K562 (cell line): Measurements from ENCODE around the gene ITGB2. TPM values are rescaled to one million over a fixed set of nuclear protein-coding genes. Genes with fewer than 3 reads are reported as not detected.

ENCODE experiments used
- CBFA2T2 ChIP-seq: fragments of 450-650 bp; conservative IDR thresholded peaks from 2 replicates; pipeline ENCODE4 v1.6.1; 2017; ENCODE audit warnings: mild to moderate bottlenecking
- PRPF4 ChIP-seq: fragments of 200-400 bp; formaldehyde crosslinking; IDR thresholded peaks from one replicate; pipeline ENCODE4 v1.6.1; 2017; ENCODE audit warnings: low read length, low read depth, mild to moderate bottlenecking; ENCODE audit not compliant: insufficient read depth, poor library complexity, severe bottlenecking
- SMARCE1 ChIP-seq: fragments of 450-650 bp; IDR thresholded peaks from 2 replicates; pipeline ENCODE4 v1.7.1; 2016; ENCODE audit warnings: mild to moderate bottlenecking
- TCF7L2 ChIP-seq: fragments of 150-350 bp; IDR thresholded peaks from 2 replicates; pipeline ENCODE4 v1.6.1; 2016; ENCODE audit warnings: low read depth, mild to moderate bottlenecking, low read length, moderate library complexity
- ZNF695 ChIP-seq: fragments of 450-650 bp; formaldehyde crosslinking; IDR thresholded peaks from 2 replicates; pipeline ENCODE4 v1.4.0; 2020; ENCODE audit warnings: mild to moderate bottlenecking, moderate library complexity
- ZNF785 ChIP-seq: fragments of 250-450 bp; sonication (Bioruptor Pico); IDR thresholded peaks from 2 replicates; pipeline ENCODE4 v1.4.0; 2020; ENCODE audit warnings: mild to moderate bottlenecking
- polyA plus RNA-seq, 8 experiments: library from polyadenylated mRNA; depleted of rRNA in 4 of 8; stranded (reverse) in 5 of 8; unstranded in 3 of 8; fragments of >200 nt; fragmentation: Nextera tagmentation in 2 of 8; fragmentation: Illumina TruSeq in 1 of 8; extraction: Ambion mirVana in 2 of 8; extraction: Trizol in 1 of 8; gene quantifications; 2 replicates each; pipeline versions ENCODE4 v1.2.1 to v1.2.3, GENCODE V29; 2011 to 2014; ENCODE audit warnings: inconsistent platforms in 1 of 8, missing spikeins in 1 of 8
- total RNA-seq, 7 experiments: library from RNA; depleted of rRNA in 6 of 7; stranded (reverse); fragments of >200 nt in 6 of 7; fragmentation: Illumina TruSeq in 2 of 7; extraction: Trizol in 2 of 7; gene quantifications; 2 replicates each; pipeline versions ENCODE4 v1.2.1 to v1.2.3, GENCODE V29; 2011 to 2021; ENCODE audit warnings: low replicate concordance in 1 of 7
- TF ChIP-seq, protein P1 (sequence below), 2 experiments: fragments of 450-650 bp; formaldehyde crosslinking in 1 of 2; IDR thresholded peaks; 2 replicates each; pipeline versions ENCODE4 v1.4.0 to v1.6.1; 2014 to 2020; ENCODE audit warnings: mild to moderate bottlenecking in 2 of 2, borderline replicate concordance in 1 of 2, low read depth in 1 of 2
- TF ChIP-seq, protein P2 (sequence below): fragments of 250-450 bp; sonication (Bioruptor Pico); IDR thresholded peaks from 2 replicates; pipeline ENCODE4 v1.5.0; 2021
- TF ChIP-seq, protein P3 (sequence below): sonication (generic); formaldehyde crosslinking; IDR thresholded peaks from 2 replicates; pipeline ENCODE4 v1.8.1; 2023; ENCODE audit warnings: mild to moderate bottlenecking, missing genetic modification reagents
- TF ChIP-seq, protein P4 (sequence below): sonication (generic); formaldehyde crosslinking; IDR thresholded peaks from 2 replicates; pipeline ENCODE4 v1.8.1; 2022; ENCODE audit warnings: missing genetic modification reagents
- TF ChIP-seq, protein P5 (sequence below): fragments of 450-650 bp; IDR thresholded peaks from 2 replicates; pipeline ENCODE4 v1.6.1; 2018; ENCODE audit not compliant: partially characterized antibody

Gene ITGB2
- total and polyA plus RNA-seq, 9 of the 15 experiments (the other 6 are each of a cell fraction or from before 2014, with no cell fraction given) = 0.07 to 1.3 (median 0.51) TPM; not detected in 2

DNA sequence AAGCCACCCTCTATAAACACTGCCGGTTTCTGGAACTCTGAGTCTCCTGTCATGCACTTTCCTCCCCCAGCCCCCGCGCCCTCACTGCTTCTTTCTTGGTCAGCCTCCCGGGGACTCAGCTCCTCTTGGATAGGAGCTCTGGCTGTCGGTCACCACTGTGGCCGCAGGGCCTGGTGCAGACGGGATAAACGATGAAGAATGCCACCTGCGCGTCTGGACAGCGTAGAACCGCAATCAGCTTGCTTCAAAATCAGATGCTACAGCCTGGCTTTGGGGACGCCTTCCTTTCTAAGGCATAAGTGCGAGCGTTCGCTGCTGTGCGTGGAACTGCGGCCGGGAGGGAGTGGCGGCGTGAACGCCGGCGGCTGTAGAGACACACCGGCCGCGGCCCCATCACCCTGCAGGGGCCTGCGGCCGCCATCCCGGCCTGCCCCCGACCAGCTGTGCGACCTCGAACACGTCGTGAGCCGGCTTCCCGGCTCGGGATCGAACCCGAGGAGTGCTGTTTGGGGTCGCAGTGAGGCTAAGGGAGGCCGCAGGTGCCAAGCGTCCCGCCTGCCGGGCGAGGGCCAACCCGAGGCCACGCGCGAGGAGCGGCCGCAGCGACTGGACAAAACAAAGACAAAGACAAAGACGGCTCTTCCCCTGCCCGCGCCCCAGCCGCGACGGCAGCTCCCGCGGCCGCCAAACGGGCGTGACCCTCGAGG is 47.9 kb downstream of the ITGB2 start (continued):
- TF ChIP-seq, protein P1, sequence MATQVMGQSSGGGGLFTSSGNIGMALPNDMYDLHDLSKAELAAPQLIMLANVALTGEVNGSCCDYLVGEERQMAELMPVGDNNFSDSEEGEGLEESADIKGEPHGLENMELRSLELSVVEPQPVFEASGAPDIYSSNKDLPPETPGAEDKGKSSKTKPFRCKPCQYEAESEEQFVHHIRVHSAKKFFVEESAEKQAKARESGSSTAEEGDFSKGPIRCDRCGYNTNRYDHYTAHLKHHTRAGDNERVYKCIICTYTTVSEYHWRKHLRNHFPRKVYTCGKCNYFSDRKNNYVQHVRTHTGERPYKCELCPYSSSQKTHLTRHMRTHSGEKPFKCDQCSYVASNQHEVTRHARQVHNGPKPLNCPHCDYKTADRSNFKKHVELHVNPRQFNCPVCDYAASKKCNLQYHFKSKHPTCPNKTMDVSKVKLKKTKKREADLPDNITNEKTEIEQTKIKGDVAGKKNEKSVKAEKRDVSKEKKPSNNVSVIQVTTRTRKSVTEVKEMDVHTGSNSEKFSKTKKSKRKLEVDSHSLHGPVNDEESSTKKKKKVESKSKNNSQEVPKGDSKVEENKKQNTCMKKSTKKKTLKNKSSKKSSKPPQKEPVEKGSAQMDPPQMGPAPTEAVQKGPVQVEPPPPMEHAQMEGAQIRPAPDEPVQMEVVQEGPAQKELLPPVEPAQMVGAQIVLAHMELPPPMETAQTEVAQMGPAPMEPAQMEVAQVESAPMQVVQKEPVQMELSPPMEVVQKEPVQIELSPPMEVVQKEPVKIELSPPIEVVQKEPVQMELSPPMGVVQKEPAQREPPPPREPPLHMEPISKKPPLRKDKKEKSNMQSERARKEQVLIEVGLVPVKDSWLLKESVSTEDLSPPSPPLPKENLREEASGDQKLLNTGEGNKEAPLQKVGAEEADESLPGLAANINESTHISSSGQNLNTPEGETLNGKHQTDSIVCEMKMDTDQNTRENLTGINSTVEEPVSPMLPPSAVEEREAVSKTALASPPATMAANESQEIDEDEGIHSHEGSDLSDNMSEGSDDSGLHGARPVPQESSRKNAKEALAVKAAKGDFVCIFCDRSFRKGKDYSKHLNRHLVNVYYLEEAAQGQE (IDR thresholded peaks at IDR 0.05; ENCODE audit: borderline replicate concordance) = no peak
- TF ChIP-seq, protein P1 (CRISPR knock-in tag; IDR thresholded peaks at IDR 0.05; ENCODE audit: low read depth) = no peak
- TF ChIP-seq, protein P2, sequence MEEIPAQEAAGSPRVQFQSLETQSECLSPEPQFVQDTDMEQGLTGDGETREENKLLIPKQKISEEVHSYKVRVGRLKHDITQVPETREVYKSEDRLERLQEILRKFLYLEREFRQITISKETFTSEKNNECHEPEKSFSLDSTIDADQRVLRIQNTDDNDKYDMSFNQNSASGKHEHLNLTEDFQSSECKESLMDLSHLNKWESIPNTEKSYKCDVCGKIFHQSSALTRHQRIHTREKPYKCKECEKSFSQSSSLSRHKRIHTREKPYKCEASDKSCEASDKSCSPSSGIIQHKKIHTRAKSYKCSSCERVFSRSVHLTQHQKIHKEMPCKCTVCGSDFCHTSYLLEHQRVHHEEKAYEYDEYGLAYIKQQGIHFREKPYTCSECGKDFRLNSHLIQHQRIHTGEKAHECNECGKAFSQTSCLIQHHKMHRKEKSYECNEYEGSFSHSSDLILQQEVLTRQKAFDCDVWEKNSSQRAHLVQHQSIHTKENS (CRISPR knock-in tag) = no peak
- TF ChIP-seq, protein P3, sequence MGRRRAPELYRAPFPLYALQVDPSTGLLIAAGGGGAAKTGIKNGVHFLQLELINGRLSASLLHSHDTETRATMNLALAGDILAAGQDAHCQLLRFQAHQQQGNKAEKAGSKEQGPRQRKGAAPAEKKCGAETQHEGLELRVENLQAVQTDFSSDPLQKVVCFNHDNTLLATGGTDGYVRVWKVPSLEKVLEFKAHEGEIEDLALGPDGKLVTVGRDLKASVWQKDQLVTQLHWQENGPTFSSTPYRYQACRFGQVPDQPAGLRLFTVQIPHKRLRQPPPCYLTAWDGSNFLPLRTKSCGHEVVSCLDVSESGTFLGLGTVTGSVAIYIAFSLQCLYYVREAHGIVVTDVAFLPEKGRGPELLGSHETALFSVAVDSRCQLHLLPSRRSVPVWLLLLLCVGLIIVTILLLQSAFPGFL (CRISPR knock-in tag) = no peak
- TF ChIP-seq PRPF4 = no peak
- no peak for TF ChIP-seq ZNF695 (CRISPR knock-in tag)
- TF ChIP-seq, protein P4, sequence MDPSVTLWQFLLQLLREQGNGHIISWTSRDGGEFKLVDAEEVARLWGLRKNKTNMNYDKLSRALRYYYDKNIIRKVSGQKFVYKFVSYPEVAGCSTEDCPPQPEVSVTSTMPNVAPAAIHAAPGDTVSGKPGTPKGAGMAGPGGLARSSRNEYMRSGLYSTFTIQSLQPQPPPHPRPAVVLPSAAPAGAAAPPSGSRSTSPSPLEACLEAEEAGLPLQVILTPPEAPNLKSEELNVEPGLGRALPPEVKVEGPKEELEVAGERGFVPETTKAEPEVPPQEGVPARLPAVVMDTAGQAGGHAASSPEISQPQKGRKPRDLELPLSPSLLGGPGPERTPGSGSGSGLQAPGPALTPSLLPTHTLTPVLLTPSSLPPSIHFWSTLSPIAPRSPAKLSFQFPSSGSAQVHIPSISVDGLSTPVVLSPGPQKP (CRISPR knock-in tag) = no peak
- 0 out of 2 replicates have a peak, but pooled peaks have one; percentile 40 for TF ChIP-seq SMARCE1
- TF ChIP-seq ZNF785 (CRISPR knock-in tag) = no peak
- TF ChIP-seq, protein P5, sequence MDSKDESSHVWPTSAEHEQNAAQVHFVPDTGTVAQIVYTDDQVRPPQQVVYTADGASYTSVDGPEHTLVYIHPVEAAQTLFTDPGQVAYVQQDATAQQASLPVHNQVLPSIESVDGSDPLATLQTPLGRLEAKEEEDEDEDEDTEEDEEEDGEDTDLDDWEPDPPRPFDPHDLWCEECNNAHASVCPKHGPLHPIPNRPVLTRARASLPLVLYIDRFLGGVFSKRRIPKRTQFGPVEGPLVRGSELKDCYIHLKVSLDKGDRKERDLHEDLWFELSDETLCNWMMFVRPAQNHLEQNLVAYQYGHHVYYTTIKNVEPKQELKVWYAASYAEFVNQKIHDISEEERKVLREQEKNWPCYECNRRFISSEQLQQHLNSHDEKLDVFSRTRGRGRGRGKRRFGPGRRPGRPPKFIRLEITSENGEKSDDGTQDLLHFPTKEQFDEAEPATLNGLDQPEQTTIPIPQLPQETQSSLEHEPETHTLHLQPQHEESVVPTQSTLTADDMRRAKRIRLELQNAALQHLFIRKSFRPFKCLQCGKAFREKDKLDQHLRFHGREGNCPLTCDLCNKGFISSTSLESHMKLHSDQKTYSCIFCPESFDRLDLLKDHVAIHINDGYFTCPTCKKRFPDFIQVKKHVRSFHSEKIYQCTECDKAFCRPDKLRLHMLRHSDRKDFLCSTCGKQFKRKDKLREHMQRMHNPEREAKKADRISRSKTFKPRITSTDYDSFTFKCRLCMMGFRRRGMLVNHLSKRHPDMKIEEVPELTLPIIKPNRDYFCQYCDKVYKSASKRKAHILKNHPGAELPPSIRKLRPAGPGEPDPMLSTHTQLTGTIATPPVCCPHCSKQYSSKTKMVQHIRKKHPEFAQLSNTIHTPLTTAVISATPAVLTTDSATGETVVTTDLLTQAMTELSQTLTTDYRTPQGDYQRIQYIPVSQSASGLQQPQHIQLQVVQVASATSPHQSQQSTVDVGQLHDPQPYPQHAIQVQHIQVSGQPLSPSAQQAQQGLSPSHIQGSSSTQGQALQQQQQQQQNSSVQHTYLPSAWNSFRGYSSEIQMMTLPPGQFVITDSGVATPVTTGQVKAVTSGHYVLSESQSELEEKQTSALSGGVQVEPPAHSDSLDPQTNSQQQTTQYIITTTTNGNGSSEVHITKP = no peak
- TF ChIP-seq CBFA2T2 = no peak
- TF ChIP-seq TCF7L2 = no peak
